AG04449 (cell line): ENCODE results near the gene CDKN1A.
"Not testable (repeated sequence)": the region's sequence is repeated elsewhere in the genome, so short reads cannot be mapped to it uniquely, and the experiment has no call there.

Experiments
- CTCF ChIA-PET: fragments of 350-600 bp; formaldehyde crosslinking; extraction: SDS; loops from one replicate; lab custom pipeline; 2021; ENCODE audit warnings: antibody characterized with exemption; lab: Yijun Ruan, JAX
- POLR2A ChIA-PET: fragments of 400-600, 350-600 bp; formaldehyde crosslinking; extraction: SDS; loops from one replicate; lab custom pipeline; 2020; ENCODE audit warnings: antibody characterized with exemption, inconsistent platforms; lab: Yijun Ruan, JAX
- DNase-seq: peaks from one replicate; pipeline ENCODE4 v3.0.0-alpha.2; 2010; ENCODE audit warnings: low read depth, low spot score
- H3K4me3 ChIP-seq: 2 replicates; pipeline ENCODE4 v1.5.1; 2011; ENCODE audit warnings: low read depth, mild to moderate bottlenecking, control low read depth, low read length
- TF ChIP-seq, protein P1 (sequence below): IDR thresholded peaks from one replicate; pipeline ENCODE4 v1.5.1; 2011; ENCODE audit warnings: mild to moderate bottlenecking, moderate library complexity, low read length, control low read depth, inconsistent platforms; ENCODE audit not compliant: insufficient read depth; ENCODE audit errors: missing control alignments

CDKN1A gene

DNA sequence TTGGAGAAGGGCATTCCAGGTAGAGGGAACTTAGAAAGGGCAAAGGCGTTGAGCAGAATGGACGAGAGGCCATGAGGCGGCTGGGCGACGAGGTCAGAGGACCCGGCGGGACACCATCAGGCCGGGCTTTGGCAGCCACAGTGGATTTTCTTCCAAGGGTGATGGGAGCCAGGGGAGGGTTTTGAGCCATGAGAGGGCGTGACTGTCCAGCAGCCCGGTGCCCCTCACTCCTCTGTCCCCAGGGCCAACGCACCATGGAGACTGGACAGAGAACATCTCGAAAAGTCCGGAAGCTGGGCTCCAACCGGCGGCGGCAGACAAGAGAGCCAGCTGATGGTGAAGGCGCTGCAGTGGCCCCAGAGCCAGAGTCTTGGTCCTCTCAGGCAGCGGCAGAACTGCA lies 25.5 kb downstream of the CDKN1A start:
- no peak overlapping the region for H3K4me3 ChIP-seq
- DNase-seq: no peak
- TF ChIP-seq, protein P1, sequence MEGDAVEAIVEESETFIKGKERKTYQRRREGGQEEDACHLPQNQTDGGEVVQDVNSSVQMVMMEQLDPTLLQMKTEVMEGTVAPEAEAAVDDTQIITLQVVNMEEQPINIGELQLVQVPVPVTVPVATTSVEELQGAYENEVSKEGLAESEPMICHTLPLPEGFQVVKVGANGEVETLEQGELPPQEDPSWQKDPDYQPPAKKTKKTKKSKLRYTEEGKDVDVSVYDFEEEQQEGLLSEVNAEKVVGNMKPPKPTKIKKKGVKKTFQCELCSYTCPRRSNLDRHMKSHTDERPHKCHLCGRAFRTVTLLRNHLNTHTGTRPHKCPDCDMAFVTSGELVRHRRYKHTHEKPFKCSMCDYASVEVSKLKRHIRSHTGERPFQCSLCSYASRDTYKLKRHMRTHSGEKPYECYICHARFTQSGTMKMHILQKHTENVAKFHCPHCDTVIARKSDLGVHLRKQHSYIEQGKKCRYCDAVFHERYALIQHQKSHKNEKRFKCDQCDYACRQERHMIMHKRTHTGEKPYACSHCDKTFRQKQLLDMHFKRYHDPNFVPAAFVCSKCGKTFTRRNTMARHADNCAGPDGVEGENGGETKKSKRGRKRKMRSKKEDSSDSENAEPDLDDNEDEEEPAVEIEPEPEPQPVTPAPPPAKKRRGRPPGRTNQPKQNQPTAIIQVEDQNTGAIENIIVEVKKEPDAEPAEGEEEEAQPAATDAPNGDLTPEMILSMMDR: no peak
- ChIA-PET POLR2A (interaction anchor here (1.0 kb wide), 1 partner anchor 16 kb away, joined by 3 read pairs; no protein-coding TSS in a partner anchor), CTCF (interaction anchor here (1.1 to 1.7 kb wide), 2 partner anchors 21 to 89 kb away, joined by 6 to 9 read pairs; no protein-coding TSS in a partner anchor)

DNA sequence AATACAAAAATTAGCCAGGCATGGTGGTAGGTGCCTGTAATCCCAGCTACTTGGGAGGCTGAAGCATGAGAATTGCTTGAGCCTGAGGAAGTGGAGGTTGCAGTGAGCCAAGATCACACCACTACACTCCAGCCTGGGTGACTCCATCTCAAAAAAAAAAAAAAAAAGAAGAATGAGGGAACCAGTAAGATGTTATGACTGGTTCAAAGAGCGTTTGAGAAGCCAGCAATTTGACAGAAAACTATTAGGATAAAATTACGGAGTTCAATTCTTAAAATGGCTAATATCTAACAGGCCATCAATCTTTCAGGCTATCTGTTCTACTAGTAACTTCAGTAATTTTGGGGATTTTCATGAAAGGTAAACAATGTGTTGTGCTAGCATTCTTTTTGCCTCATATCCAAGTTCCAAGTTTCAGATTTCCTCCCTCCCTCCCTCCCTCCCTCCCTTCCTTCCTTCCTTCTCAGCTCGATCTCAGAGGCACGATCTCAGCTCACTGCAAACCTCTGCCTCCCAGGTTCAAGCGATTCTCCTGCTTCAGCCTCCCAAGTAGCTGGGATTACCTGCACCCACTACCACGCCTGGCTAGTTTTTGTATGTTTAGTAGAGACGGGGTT lies 26.6 kb downstream of the CDKN1A start:
- H3K4me3 ChIP-seq, DNase-seq, POLR2A ChIA-PET: not testable (repeated sequence)
- CTCF ChIA-PET: interaction anchor here (1.3 to 2.8 kb wide), 5 partner anchors 19 to 90 kb away, joined by 3 to 9 read pairs (median 7); no protein-coding TSS in a partner anchor

DNA sequence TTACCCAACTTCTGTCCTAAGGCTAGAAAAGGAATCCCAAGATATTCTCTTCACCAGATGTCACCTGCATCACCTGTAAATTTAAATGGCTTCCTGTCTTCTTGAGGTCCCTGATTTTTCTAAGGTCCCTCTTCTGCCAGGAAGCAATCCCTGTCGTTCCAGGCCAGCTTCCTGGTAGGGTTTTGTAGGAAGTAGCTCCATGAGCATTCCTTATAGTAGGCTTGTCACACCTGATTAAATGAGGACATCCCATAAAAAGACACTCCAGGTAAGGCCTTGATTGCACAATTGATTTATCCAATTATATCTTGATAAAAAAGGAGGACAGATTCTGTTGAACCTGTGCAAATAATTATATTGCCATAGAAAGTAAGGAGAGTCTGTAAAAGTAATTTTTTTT lies 27.8 kb downstream of the CDKN1A start:
- DNase-seq: no peak
- H3K4me3 ChIP-seq: no peak overlapping the region
- TF ChIP-seq, protein P1: no peak
- POLR2A ChIA-PET: no interaction called here
- CTCF ChIA-PET: interaction anchor here (1.4 to 2.8 kb wide), 6 partner anchors 14 to 91 kb away, joined by 3 to 7 read pairs (median 6); no protein-coding TSS in a partner anchor

DNA sequence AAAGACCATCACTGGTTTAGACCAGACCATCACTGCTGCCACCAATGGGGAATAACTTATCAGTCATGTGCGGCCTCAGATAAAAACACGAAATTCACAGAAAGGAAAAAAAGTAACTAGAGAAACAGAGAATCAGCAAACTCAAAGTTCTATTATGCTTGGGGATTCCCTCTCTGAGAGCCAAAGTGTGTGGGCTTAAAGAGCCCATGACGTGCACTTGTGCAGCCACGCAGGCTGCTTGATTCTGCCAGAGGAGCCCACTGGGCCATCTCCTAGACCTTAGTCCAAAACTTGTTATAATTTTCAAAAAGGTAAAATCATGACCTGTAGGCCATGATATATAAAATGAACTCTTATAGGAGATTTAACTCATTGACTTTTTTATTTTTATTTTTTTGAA lies 34.3 kb downstream of the CDKN1A start:
- TF ChIP-seq, protein P1: no peak
- no peak overlapping the region for H3K4me3 ChIP-seq
- ChIA-PET POLR2A (no interaction called here), CTCF (interaction anchor here (1.3 to 18.0 kb wide), 4 partner anchors 11 to 99 kb away, joined by 4 to 179 read pairs (median 20); no protein-coding TSS in a partner anchor)
- no peak for DNase-seq

DNA sequence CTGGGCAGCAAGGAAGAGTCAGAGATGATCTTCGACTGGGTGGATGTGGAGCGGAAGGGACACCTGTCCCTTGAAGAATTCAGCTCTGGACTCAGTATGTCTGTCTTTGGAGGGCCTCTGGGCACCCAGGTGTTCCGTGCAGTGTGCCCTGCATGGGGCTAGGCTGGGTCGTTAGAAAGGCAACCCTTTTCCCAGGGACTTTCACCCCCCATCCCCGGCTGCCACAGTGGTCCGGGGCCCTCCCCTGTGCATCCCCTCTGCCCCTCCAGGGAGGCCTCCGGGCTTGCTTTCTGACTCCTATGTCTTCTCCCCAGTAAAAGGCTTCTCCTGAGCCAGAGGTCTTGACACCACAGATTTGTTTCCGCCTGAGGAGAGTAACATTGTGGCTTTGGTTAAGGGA lies 35.3 kb downstream of the CDKN1A start:
- no peak for DNase-seq
- ChIA-PET POLR2A (no interaction called here), CTCF (interaction anchor here (1.3 to 18.0 kb wide), 3 partner anchors 11 to 100 kb away, joined by 4 to 179 read pairs (median 14); no protein-coding TSS in a partner anchor)
- no peak overlapping the region for H3K4me3 ChIP-seq
- TF ChIP-seq, protein P1: no peak

DNA sequence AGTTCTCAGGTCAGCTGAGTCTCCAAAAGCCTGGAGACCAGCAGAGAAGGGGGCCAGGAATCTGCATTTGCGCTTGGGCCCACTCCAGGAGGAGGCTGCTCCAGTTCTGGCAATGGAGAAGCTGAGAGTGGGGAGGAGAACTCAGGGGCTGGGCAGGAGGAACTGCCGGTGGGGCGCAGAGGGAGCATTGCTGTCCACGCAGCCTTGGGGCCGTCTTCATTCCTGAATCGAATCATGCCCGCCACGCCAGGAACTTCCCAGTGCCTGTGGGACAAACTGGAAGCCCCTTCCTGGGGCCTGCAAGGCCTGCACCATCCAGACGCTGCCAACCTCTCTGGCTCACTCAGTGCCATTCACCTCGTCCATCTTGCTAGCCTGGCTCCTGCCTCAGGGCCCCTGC lies 36.0 kb downstream of the CDKN1A start:
- ChIA-PET CTCF (interaction anchor here (1.0 to 18.0 kb wide), 5 partner anchors 10 to 100 kb away, joined by 3 to 179 read pairs (median 5); no protein-coding TSS in a partner anchor), POLR2A (no interaction called here)
- no peak for DNase-seq
- no peak overlapping the region for H3K4me3 ChIP-seq
- TF ChIP-seq, protein P1: no peak

DNA sequence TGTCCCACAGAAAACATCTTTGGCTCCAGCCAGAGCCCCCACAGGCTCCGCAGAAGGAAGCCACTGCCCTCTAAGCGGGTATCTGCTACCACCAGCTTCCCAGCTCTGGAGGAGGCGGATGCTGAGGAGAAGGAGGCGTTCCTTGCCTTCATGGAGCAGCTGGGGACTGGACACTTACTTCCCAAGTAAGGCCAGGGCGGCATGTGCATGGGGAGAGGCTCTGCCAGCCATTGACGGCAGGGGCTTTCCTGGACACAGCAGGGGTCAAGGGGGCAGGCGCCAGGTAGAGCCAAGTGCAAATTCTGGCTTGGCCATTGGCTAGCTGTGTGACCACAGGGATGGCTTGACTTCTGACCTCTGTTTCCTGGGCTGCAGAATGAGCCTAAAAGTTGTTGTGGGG lies 37.0 kb downstream of the CDKN1A start:
- ChIA-PET POLR2A (no interaction called here), CTCF (interaction anchor here (1.0 to 18.0 kb wide), 5 partner anchors 9 to 101 kb away, joined by 3 to 179 read pairs (median 5); no protein-coding TSS in a partner anchor)
- no peak overlapping the region for H3K4me3 ChIP-seq
- DNase-seq: no peak
- TF ChIP-seq, protein P1: no peak
